ENCODE measurements around the gene KRTAP16-1. TPM values are rescaled to one million over a fixed set of nuclear protein-coding genes. Genes with fewer than 3 reads are reported as not detected.

KRTAP16-1 gene, protein sequence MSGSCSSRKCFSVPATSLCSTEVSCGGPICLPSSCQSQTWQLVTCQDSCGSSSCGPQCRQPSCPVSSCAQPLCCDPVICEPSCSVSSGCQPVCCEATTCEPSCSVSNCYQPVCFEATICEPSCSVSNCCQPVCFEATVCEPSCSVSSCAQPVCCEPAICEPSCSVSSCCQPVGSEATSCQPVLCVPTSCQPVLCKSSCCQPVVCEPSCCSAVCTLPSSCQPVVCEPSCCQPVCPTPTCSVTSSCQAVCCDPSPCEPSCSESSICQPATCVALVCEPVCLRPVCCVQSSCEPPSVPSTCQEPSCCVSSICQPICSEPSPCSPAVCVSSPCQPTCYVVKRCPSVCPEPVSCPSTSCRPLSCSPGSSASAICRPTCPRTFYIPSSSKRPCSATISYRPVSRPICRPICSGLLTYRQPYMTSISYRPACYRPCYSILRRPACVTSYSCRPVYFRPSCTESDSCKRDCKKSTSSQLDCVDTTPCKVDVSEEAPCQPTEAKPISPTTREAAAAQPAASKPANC
- not detected in 2 replicates for total RNA-seq

GRCh38 chr17:41308918-41309359, at the start of gene KRTAP16-1:
KRTAP16-1 (minus strand) TSS chr17:41309309; CDS start chr17:41309253, 56 bp downstream.

GRCh38 chr17:41350381-41350878, 41.3 kb upstream of the KRTAP16-1 start, which contains the start of gene KRT33A:
KRT33A (minus strand) TSS chr17:41350828; CDS start chr17:41350767, 61 bp downstream.

GRCh38 chr17:41315204-41315794, 6.2 kb upstream of the KRTAP16-1 start, which contains the start of gene KRTAP17-1:
KRTAP17-1 (minus strand) TSS chr17:41315710; CDS start chr17:41315650, 60 bp downstream.

GRCh38 chr17:41301916-41302901, 6.9 kb downstream of the KRTAP16-1 start, which contains the start of gene KRTAP29-1:
KRTAP29-1 (minus strand) TSS chr17:41302851; CDS start chr17:41302851, 0 bp downstream.

GRCh38 chr17:41275648-41276190, 33.4 kb downstream of the KRTAP16-1 start, which contains the start of gene KRTAP9-7:
KRTAP9-7 (plus strand) TSS chr17:41275698; CDS start chr17:41275698, 0 bp downstream.

GRCh38 chr17:41265078-41265477, 44.0 kb downstream of the KRTAP16-1 start, which contains the start of gene KRTAP9-6:
KRTAP9-6 (plus strand) TSS chr17:41265378; CDS start chr17:41265378, 0 bp downstream.

Other genes with a start within 250 kb of the KRTAP16-1 start
- not detected in 2 replicates for gene KRTAP2-3, start 249.2 kb downstream of the KRTAP16-1 start, total RNA-seq
- gene KRTAP2-4, start 243.4 kb downstream of the KRTAP16-1 start, total RNA-seq = not detected in 2 replicates
- not detected in 2 replicates for gene KRTAP4-7, start 225.2 kb downstream of the KRTAP16-1 start, total RNA-seq
- not detected in 2 replicates for gene KRTAP4-8, start 211.2 kb downstream of the KRTAP16-1 start, total RNA-seq
- gene KRTAP4-16, start 207.1 kb downstream of the KRTAP16-1 start, total RNA-seq = not detected in 2 replicates
- not detected in 2 replicates for gene KRTAP4-9, start 203.9 kb downstream of the KRTAP16-1 start, total RNA-seq
- not detected in 2 replicates for gene KRTAP4-11, start 190.9 kb downstream of the KRTAP16-1 start, total RNA-seq
- not detected in 2 replicates for gene KRTAP4-12, start 185.1 kb downstream of the KRTAP16-1 start, total RNA-seq
- not detected in 2 replicates for gene KRTAP4-6, start 168.8 kb downstream of the KRTAP16-1 start, total RNA-seq
- not detected in 2 replicates for gene KRTAP4-5, start 159.5 kb downstream of the KRTAP16-1 start, total RNA-seq
- not detected in 2 replicates for gene KRTAP4-4, start 148.6 kb downstream of the KRTAP16-1 start, total RNA-seq
- gene KRTAP4-3, start 141.1 kb downstream of the KRTAP16-1 start, total RNA-seq = not detected in 2 replicates
- gene KRTAP4-2, start 131.1 kb downstream of the KRTAP16-1 start, total RNA-seq = not detected in 2 replicates
- gene KRTAP4-1, start 124.4 kb downstream of the KRTAP16-1 start, total RNA-seq = not detected in 2 replicates
- gene KRTAP9-1, start 119.4 kb downstream of the KRTAP16-1 start, total RNA-seq = not detected in 2 replicates
- gene KRTAP9-2, start 82.7 kb downstream of the KRTAP16-1 start, total RNA-seq = not detected in 2 replicates
- gene KRTAP9-3, start 76.9 kb downstream of the KRTAP16-1 start, total RNA-seq = not detected in 2 replicates
- not detected in 2 replicates for gene KRTAP9-8, start 71.3 kb downstream of the KRTAP16-1 start, total RNA-seq
- gene KRTAP9-4, start 59.6 kb downstream of the KRTAP16-1 start, total RNA-seq = not detected in 2 replicates
- gene KRTAP9-9, start 53.9 kb downstream of the KRTAP16-1 start, total RNA-seq = not detected in 2 replicates
- not detected in 2 replicates for gene KRTAP9-6, start 43.9 kb downstream of the KRTAP16-1 start, total RNA-seq
- gene KRTAP9-7, start 33.6 kb downstream of the KRTAP16-1 start, total RNA-seq = not detected in 2 replicates
- not detected in 2 replicates for gene KRTAP29-1, start 6.5 kb downstream of the KRTAP16-1 start, total RNA-seq
- not detected in 2 replicates for gene KRTAP17-1, start 6.4 kb upstream of the KRTAP16-1 start, total RNA-seq
- gene KRT33A, start 41.5 kb upstream of the KRTAP16-1 start, total RNA-seq = not detected in 2 replicates
- gene KRT33B, start 60.5 kb upstream of the KRTAP16-1 start, total RNA-seq = not detected in 2 replicates
- gene KRT34, start 73.0 kb upstream of the KRTAP16-1 start, total RNA-seq = not detected in 2 replicates
- not detected in 2 replicates for gene KRT31, start 88.3 kb upstream of the KRTAP16-1 start, total RNA-seq
- not detected in 2 replicates for gene KRT37, start 115.3 kb upstream of the KRTAP16-1 start, total RNA-seq
- gene KRT38, start 131.7 kb upstream of the KRTAP16-1 start, total RNA-seq = not detected in 2 replicates
- gene KRT32, start 158.1 kb upstream of the KRTAP16-1 start, total RNA-seq = 0.16 TPM in 1 of 2 replicates, not detected in the other
- gene KRT35, start 171.8 kb upstream of the KRTAP16-1 start, total RNA-seq = not detected in 2 replicates
- gene KRT36, start 180.6 kb upstream of the KRTAP16-1 start, total RNA-seq = not detected in 2 replicates
- 0.17 TPM in 1 of 2 replicates, not detected in the other for gene KRT13, start 196.3 kb upstream of the KRTAP16-1 start, total RNA-seq
- 0.63 and 1.2 TPM in 2 replicates for gene KRT15, start 209.6 kb upstream of the KRTAP16-1 start, total RNA-seq
- 70.2 and 109 TPM in 2 replicates for gene KRT19, start 219.0 kb upstream of the KRTAP16-1 start, total RNA-seq

All from bronchial smooth muscle cell (primary cell).